ENCODE results near the gene LRRFIP1. TPM values are rescaled to one million over a fixed set of nuclear protein-coding genes. Genes with fewer than 3 reads are reported as not detected.

LRRFIP1 gene
- total RNA-seq, 2 experiments from 2014 or later: 264 to 281 TPM

- ChIA-PET POLR2A (no interaction called here), CTCF (no interaction called here)
- Mint-ChIP-seq H3K4me1 (ENCODE audit: low read depth) (peaks cover 38% of the 10 kb centered on the region), H3K4me3 (no peak overlapping the region), H3K9me3 (no peaks in the 10 kb centered on the region), H3K36me3 (ENCODE audit: low read depth) (no peaks in the 10 kb centered on the region), H3K27me3 (no peaks in the 10 kb centered on the region), H3K27ac (no peak overlapping the region)
- DNase-seq (no peak), ATAC-seq (no peak)
- intact Hi-C loops (cut with micrococcal nuclease): no loop called here
- no peak for TF ChIP-seq CTCF (IDR thresholded peaks at IDR 0.05)
Measured at GRCh38 chr2:237618449-237618848, 8.9 kb upstream of the LRRFIP1 start.

GRCh38 chr2:237623428-237624403 is 3.7 kb upstream of the LRRFIP1 start:
- ChIA-PET CTCF (interaction anchor here (0.6 to 2.2 kb wide), 5 partner anchors 13 to 121 kb away, joined by 3 to 7 read pairs (median 3); no protein-coding TSS in a partner anchor), POLR2A (no interaction called here)
- ATAC-seq: no peak
- Mint-ChIP-seq H3K9me3 (no peaks in the 10 kb centered on the region), H3K36me3 (ENCODE audit: low read depth) (no peaks in the 10 kb centered on the region), H3K27me3 (peaks cover 11% of the 10 kb centered on the region), H3K27ac (no peak overlapping the region), H3K4me3 (no peak overlapping the region), H3K4me1 (ENCODE audit: low read depth) (peaks cover 7% of the 10 kb centered on the region)
- intact Hi-C loops (cut with micrococcal nuclease): no loop called here
- TF ChIP-seq CTCF (IDR thresholded peaks at IDR 0.05): no peak
- no peak for DNase-seq

GRCh38 chr2:237624565-237624964 is 2.8 kb upstream of the LRRFIP1 start:
- ChIA-PET CTCF (interaction anchor here (1.0 to 2.2 kb wide), 3 partner anchors 12 to 120 kb away, joined by 3 to 7 read pairs (median 3); no protein-coding TSS in a partner anchor), POLR2A (no interaction called here)
- peaks cover 13% of the 10 kb centered on the region for H3K27me3 Mint-ChIP-seq
- no peak for TF ChIP-seq CTCF (IDR thresholded peaks at IDR 0.05)
- peak; percentile 22 for ATAC-seq
- H3K36me3 Mint-ChIP-seq (ENCODE audit: low read depth): no peaks in the 10 kb centered on the region
- peak; percentile 30 for DNase-seq
- intact Hi-C loops (cut with micrococcal nuclease): no loop called here
- no peaks in the 10 kb centered on the region for H3K9me3 Mint-ChIP-seq
- H3K4me1 Mint-ChIP-seq (ENCODE audit: low read depth): peaks cover 10% of the 10 kb centered on the region
- no peak overlapping the region for H3K27ac Mint-ChIP-seq
- no peak overlapping the region for H3K4me3 Mint-ChIP-seq

GRCh38 chr2:237625216-237625705 is 2.1 kb upstream of the LRRFIP1 start:
- H3K27ac Mint-ChIP-seq: no peak overlapping the region
- TF ChIP-seq CTCF (IDR thresholded peaks at IDR 0.05): no peak
- H3K27me3 Mint-ChIP-seq: peaks cover 15% of the 10 kb centered on the region
- ChIA-PET POLR2A (no interaction called here), CTCF (interaction anchor here (1.0 to 2.2 kb wide), 2 partner anchors 43 to 120 kb away, joined by 3 to 7 read pairs; no protein-coding TSS in a partner anchor)
- ATAC-seq (no peak), DNase-seq (no peak)
- peaks cover 15% of the 10 kb centered on the region for H3K4me1 Mint-ChIP-seq (ENCODE audit: low read depth)
- intact Hi-C loops (cut with micrococcal nuclease): no loop called here
- H3K36me3 Mint-ChIP-seq (ENCODE audit: low read depth): no peaks in the 10 kb centered on the region
- no peak overlapping the region for H3K4me3 Mint-ChIP-seq
- H3K9me3 Mint-ChIP-seq: no peaks in the 10 kb centered on the region

GRCh38 chr2:237625777-237626176 is 1.6 kb upstream of the LRRFIP1 start:
- no peak for DNase-seq
- no peak for TF ChIP-seq CTCF (IDR thresholded peaks at IDR 0.05)
- ATAC-seq: no peak
- Mint-ChIP-seq H3K27me3 (peaks cover 17% of the 10 kb centered on the region), H3K36me3 (ENCODE audit: low read depth) (no peaks in the 10 kb centered on the region), H3K9me3 (no peaks in the 10 kb centered on the region), H3K4me1 (ENCODE audit: low read depth) (peaks cover 17% of the 10 kb centered on the region), H3K27ac (no peak overlapping the region), H3K4me3 (no peak overlapping the region)
- ChIA-PET CTCF (interaction anchor here (1.0 kb wide), 1 partner anchor 43 kb away, joined by 3 read pairs; no protein-coding TSS in a partner anchor), POLR2A (interaction anchor here (1.1 kb wide), 1 partner anchor 20 kb away, joined by 3 read pairs; no protein-coding TSS in a partner anchor)
- intact Hi-C loops (cut with micrococcal nuclease): no loop called here

Measured in activated CD8-positive, alpha-beta T cell treated with anti-CD3 and anti-CD28 coated beads for 36 hours (primary cell).